K562 (cell line): Measurements from ENCODE around the gene PELI2. TPM values are rescaled to one million over a fixed set of nuclear protein-coding genes. Genes with fewer than 3 reads are reported as not detected.

ENCODE experiments used
- ATAC-seq: fragments of 200-7000 bp; cut with Tn5 transposase; 3 replicates; pipeline ENCODE4 v1.9.1; 2020; ENCODE audit warnings: moderate library complexity
- BruUV-seq: library from RNA; stranded (reverse); fragments of 400-500 nt; replicated peaks from 2 replicates; lab custom pipeline; 2021; lab: Mats Ljungman, UMichigan
- CTCF ChIA-PET: fragments of 300-600 bp; formaldehyde crosslinking; extraction: SDS; loops from one replicate; lab custom pipeline; 2021; ENCODE audit warnings: low intra/inter-chr PET ratio; lab: Yijun Ruan, JAX
- POLR2A ChIA-PET: fragments of 300-600, 350-650 bp; sonication (Branson Sonifier 250); formaldehyde crosslinking; extraction: SDS; loops from one replicate; lab custom pipeline; 2021; ENCODE audit warnings: antibody characterized with exemption, inconsistent platforms; lab: Yijun Ruan, JAX
- DNase-seq, 4 experiments: peaks; one replicate each; pipeline versions ENCODE4 v3.0.0 to v3.0.0-alpha.2; 2011 to 2018; ENCODE audit warnings: low spot score in 3 of 4, mixed read lengths in 3 of 4; ENCODE audit errors: extremely low read depth in 1 of 4
- FAIRE-seq: peaks from 2 replicates; lab custom pipeline; 2011; peaks lifted over from hg19 to GRCh38; lab: Jason Lieb, UNC
- H2AFZ ChIP-seq: 2 replicates; pipeline ENCODE4 v1.6.0; 2011; ENCODE audit warnings: low read depth, low read length, control low read depth, inconsistent platforms
- H3K27ac ChIP-seq: fragments of 200-600 bp; 3 replicates; pipeline ENCODE4 v1.8.0; 2011; ENCODE audit warnings: low read depth, mild to moderate bottlenecking, control low read depth, inconsistent platforms, low read length, moderate library complexity, mixed read lengths; ENCODE audit errors: extremely low read depth
- H3K27me3 ChIP-seq, 2 experiments: fragments of 300-600 bp in 1 of 2; 2 replicates in 1 of 2; 3 replicates in 1 of 2; pipeline versions ENCODE4 v1.6.0 to v1.8.0; 2011; ENCODE audit warnings: inconsistent platforms in 2 of 2, low read length in 2 of 2, mild to moderate bottlenecking in 1 of 2, mixed read lengths in 1 of 2, moderate library complexity in 1 of 2; ENCODE audit not compliant: control insufficient read depth in 2 of 2, insufficient read depth in 2 of 2
- H3K36me3 ChIP-seq: fragments of 300-600 bp; 3 replicates; pipeline ENCODE4 v1.8.0; 2011; ENCODE audit warnings: mild to moderate bottlenecking, low read length, inconsistent platforms; ENCODE audit not compliant: control insufficient read depth, insufficient read depth
- H3K4me1 ChIP-seq, 2 experiments: fragments of 200-600 bp in 1 of 2; replicated peaks in 1 of 2; 2 replicates in 1 of 2; 3 replicates in 1 of 2; pipeline versions ENCODE4 v1.5.1 to v1.8.0; 2011; ENCODE audit warnings: inconsistent platforms in 2 of 2, low read length in 2 of 2, mild to moderate bottlenecking in 1 of 2, mixed read lengths in 1 of 2, moderate library complexity in 1 of 2; ENCODE audit not compliant: control insufficient read depth in 2 of 2, insufficient read depth in 2 of 2
- H3K4me2 ChIP-seq: 2 replicates; pipeline ENCODE4 v1.6.1; 2011; ENCODE audit warnings: low read length, control low read depth, inconsistent platforms, mixed read lengths; ENCODE audit not compliant: insufficient read depth
- H3K4me3 ChIP-seq: fragments of 200-600 bp; sonication (generic), shearing (Covaris generic); 2 replicates; pipeline ENCODE4 v1.5.1; 2016; ENCODE audit warnings: control low read depth, inconsistent platforms
- H3K79me2 ChIP-seq: fragments of 200-600 bp; 3 replicates; pipeline ENCODE4 v1.8.0; 2011; ENCODE audit warnings: low read length, inconsistent platforms; ENCODE audit not compliant: control insufficient read depth, insufficient read depth
- H3K9ac ChIP-seq, 2 experiments: 2 replicates each; pipeline versions ENCODE4 v1.6.0 to v1.6.1; 2011; ENCODE audit warnings: low read depth in 2 of 2, low read length in 2 of 2, control low read depth in 1 of 2, inconsistent platforms in 1 of 2, mild to moderate bottlenecking in 1 of 2, mixed read lengths in 1 of 2; ENCODE audit not compliant: insufficient read depth in 1 of 2
- H3K9me1 ChIP-seq: one replicate; pipeline ENCODE4 v1.6.0; 2011; ENCODE audit warnings: inconsistent platforms, mild to moderate bottlenecking, low read length, moderate library complexity; ENCODE audit not compliant: control insufficient read depth, insufficient read depth
- H3K9me3 ChIP-seq: replicated peaks from 2 replicates; pipeline ENCODE4 v1.5.1; 2011; ENCODE audit warnings: low read depth, low read length, inconsistent platforms; ENCODE audit not compliant: control insufficient read depth, insufficient read depth
- H4K20me1 ChIP-seq: replicated peaks from 2 replicates; pipeline ENCODE4 v1.6.1; 2011; ENCODE audit warnings: low read length, inconsistent platforms, mixed read lengths; ENCODE audit not compliant: control insufficient read depth, insufficient read depth
- CGGBP1 ChIP-seq: fragments of 250-450 bp; sonication (Bioruptor Pico); IDR thresholded peaks from 2 replicates; pipeline ENCODE4 v1.9.0; 2021; ENCODE audit warnings: mild to moderate bottlenecking
- CREB5 ChIP-seq: fragments of 250-450 bp; sonication (Bioruptor Pico); IDR thresholded peaks from 2 replicates; pipeline ENCODE4 v1.5.0; 2020; ENCODE audit warnings: mild to moderate bottlenecking
- FOXK2 ChIP-seq, 2 experiments: fragments of 450-650 bp; IDR thresholded peaks in 1 of 2; conservative IDR thresholded peaks in 1 of 2; 2 replicates each; pipeline ENCODE4 v1.6.1; 2016; ENCODE audit warnings: low read depth in 2 of 2, mild to moderate bottlenecking in 1 of 2
- PML ChIP-seq: IDR thresholded peaks from 2 replicates; pipeline ENCODE4 v1.6.1; 2012; ENCODE audit warnings: low read length, inconsistent platforms
- POLR2AphosphoS5 ChIP-seq: IDR thresholded peaks from 2 replicates; pipeline ENCODE4 v1.6.1; 2011; ENCODE audit warnings: mild to moderate bottlenecking, low read depth, low read length, moderate library complexity; ENCODE audit not compliant: control insufficient read depth, insufficient read depth
- PURB ChIP-seq: sonication (generic); formaldehyde crosslinking; IDR thresholded peaks from 2 replicates; pipeline ENCODE4 v1.9.0; 2021; ENCODE audit warnings: low read depth, mild to moderate bottlenecking, missing genetic modification reagents
- RBFOX2 ChIP-seq: fragments of 200-400 bp; formaldehyde crosslinking; IDR thresholded peaks from 2 replicates; pipeline ENCODE4 v1.6.1; 2017; ENCODE audit warnings: low read depth, mild to moderate bottlenecking, low read length, moderate library complexity
- TBP ChIP-seq: optimal IDR thresholded peaks from 2 replicates; pipeline ENCODE3; 2011; ENCODE audit warnings: low read depth, low read length, improper control_type of control experiment
- ZC3H8 ChIP-seq: fragments of 450-650 bp; IDR thresholded peaks from 2 replicates; pipeline ENCODE4 v1.6.1; 2017
- WGBS: fragments of 100-300 bp; shearing (Covaris generic); methylation state at CpG from one replicate; pipeline ENCODE4 v1.1.6; 2016; ENCODE audit warnings: low coverage, mixed read lengths; ENCODE audit not compliant: insufficient coverage; ENCODE audit errors: missing lambda C conversion rate; 5-methylcytosine and 5-hydroxymethylcytosine counted together
- in situ Hi-C: fragments of 300-500 bp; cut with MboI; formaldehyde crosslinking; loops from 4 replicates; pipeline ENCODE4 v1.15.0; 2018; ENCODE audit warnings: inconsistent platforms, mixed read lengths
- intact Hi-C: fragments of 100-400 bp; cut with micrococcal nuclease; formaldehyde crosslinking; loops from 2 replicates; pipeline ENCODE4 v1.14.2; 2022
- polyA plus RNA-seq, 8 experiments: library from polyadenylated mRNA; depleted of rRNA in 4 of 8; stranded (reverse) in 5 of 8; unstranded in 3 of 8; fragments of >200 nt; fragmentation: Nextera tagmentation in 2 of 8; fragmentation: Illumina TruSeq in 1 of 8; extraction: Ambion mirVana in 2 of 8; extraction: Trizol in 1 of 8; gene quantifications; 2 replicates each; pipeline versions ENCODE4 v1.2.1 to v1.2.3, GENCODE V29; 2011 to 2014; ENCODE audit warnings: inconsistent platforms in 1 of 8, missing spikeins in 1 of 8
- total RNA-seq, 7 experiments: library from RNA; depleted of rRNA in 6 of 7; stranded (reverse); fragments of >200 nt in 6 of 7; fragmentation: Illumina TruSeq in 2 of 7; extraction: Trizol in 2 of 7; gene quantifications; 2 replicates each; pipeline versions ENCODE4 v1.2.1 to v1.2.3, GENCODE V29; 2011 to 2021; ENCODE audit warnings: low replicate concordance in 1 of 7
- TF ChIP-seq, protein P1 (sequence below): fragments of 450-650 bp; formaldehyde crosslinking; IDR thresholded peaks from 2 replicates; pipeline ENCODE4 v1.4.0; 2022; ENCODE audit warnings: mild to moderate bottlenecking, moderate library complexity
- TF ChIP-seq, protein P2 (sequence below): fragments of 250-450 bp; sonication (Bioruptor Pico); IDR thresholded peaks from 2 replicates; pipeline ENCODE4 v1.8.0; 2021; ENCODE audit warnings: moderate library complexity, mild to moderate bottlenecking, inconsistent platforms
- TF ChIP-seq, protein P3 (sequence below), 2 experiments: fragments of 450-650 bp; IDR thresholded peaks; 2 replicates each; pipeline ENCODE4 v1.6.1; 2016

PELI2 gene
- total and polyA plus RNA-seq, 9 of the 15 experiments (the other 6 are each of a cell fraction or from before 2014, with no cell fraction given): 0.20 to 1.5 (median 0.44) TPM

DNA sequence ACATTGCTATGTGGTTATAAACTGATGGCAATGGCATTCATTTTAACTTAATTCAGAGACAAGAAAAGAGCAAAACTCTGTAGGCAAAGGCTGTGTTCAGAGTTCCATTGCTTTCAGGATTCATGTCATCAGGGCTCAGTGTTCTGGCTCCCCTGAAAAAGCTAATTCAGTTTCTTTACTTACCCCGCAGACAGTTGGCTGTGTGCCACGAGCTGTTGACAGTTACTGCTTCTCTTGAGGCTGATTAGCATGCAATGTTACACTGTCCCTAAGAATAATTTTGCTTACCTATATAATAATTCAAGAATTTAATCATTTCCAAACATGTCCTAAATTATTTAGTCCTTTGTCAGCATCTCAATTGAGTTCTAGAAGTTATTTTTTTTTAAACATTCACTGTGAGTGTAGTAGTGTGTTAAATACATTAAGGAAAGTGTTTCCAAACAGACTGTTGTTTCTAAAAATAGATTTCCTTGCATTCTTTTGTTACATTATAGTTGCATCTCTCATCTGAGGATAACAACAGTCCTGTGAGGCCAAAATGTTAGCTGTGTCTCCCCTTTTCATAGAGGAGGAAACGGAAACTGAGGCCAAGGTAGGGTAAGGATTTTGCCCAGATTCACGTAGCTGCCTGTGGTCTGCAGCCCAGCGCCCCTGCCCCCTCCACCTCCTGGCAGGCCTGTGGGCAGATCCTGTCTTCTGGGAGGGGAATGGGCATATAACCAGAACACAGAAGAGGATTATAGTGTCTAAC is 98.6 kb downstream of the PELI2 start:
- no peaks in the 10 kb centered on the region for H4K20me1 ChIP-seq
- H3K4me2 ChIP-seq: peak overlapping the region; percentile 42; the same call in 1 of the 2 replicates
- ATAC-seq: peak; percentile 36
- H3K27ac ChIP-seq: peak overlapping the region; percentile 50; the same call in 2 of the 3 replicates
- intact Hi-C loops: loop anchor here (10.0 kb wide), 1 partner anchor 118 kb away; no protein-coding TSS in a partner anchor
- H3K27me3 ChIP-seq: no peaks in the 10 kb centered on the region
- POLR2A ChIA-PET: interaction anchor here (0.6 to 2.0 kb wide), 5 partner anchors 9 to 119 kb away, joined by 3 to 6 read pairs (median 4); no protein-coding TSS in a partner anchor
- CTCF ChIA-PET: no interaction called here
- in situ Hi-C loops: no loop called here
- H3K9me1 ChIP-seq: no peaks in the 10 kb centered on the region
- no peak overlapping the region for H3K4me3 ChIP-seq
- TSS peak; percentile 73 for BruUV-seq
- peaks cover 11 to 42% of the 10 kb centered on the region in 2 experiments; a peak in 4 of 5 replicates for H3K4me1 ChIP-seq
- H3K36me3 ChIP-seq: no peaks in the 10 kb centered on the region
- H3K9me3 ChIP-seq: no peaks in the 10 kb centered on the region
- WGBS: 11% methylated on average over 3 of the region's 5 CpGs
- no peak for FAIRE-seq
- peak overlapping the region in 1 of 2 experiments; percentile 32; a peak in 2 of 4 replicates for H3K9ac ChIP-seq
- no peaks in the 10 kb centered on the region for H3K79me2 ChIP-seq
- peak overlapping the region; percentile 29 for H2AFZ ChIP-seq
- DNase-seq: peak; percentile 24 to 71 (median 44)
- TF ChIP-seq CREB5 (CRISPR knock-in tag) (no peak), PML (peak; percentile 79), FOXK2 (conservative IDR thresholded peaks at IDR 0.05 in 1 of 2, IDR thresholded peaks at IDR 0.05 in 1 of 2; ENCODE audit: low read depth in 2 of 2) (0 out of 4 replicates have a peak, but pooled peaks of 1 of the 2 experiments have one; percentile 38), TBP (peak; percentile 96), CGGBP1 (CRISPR knock-in tag) (peak; percentile 87), RBFOX2 (peak; percentile 77), POLR2AphosphoS5 (peak; percentile 80), PURB (no peak), ZC3H8 (peak; percentile 70; the same call in 1 of the 2 replicates)
- TF ChIP-seq, protein P1, sequence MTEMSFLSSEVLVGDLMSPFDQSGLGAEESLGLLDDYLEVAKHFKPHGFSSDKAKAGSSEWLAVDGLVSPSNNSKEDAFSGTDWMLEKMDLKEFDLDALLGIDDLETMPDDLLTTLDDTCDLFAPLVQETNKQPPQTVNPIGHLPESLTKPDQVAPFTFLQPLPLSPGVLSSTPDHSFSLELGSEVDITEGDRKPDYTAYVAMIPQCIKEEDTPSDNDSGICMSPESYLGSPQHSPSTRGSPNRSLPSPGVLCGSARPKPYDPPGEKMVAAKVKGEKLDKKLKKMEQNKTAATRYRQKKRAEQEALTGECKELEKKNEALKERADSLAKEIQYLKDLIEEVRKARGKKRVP (CRISPR knock-in tag): no peak
- TF ChIP-seq, protein P2, sequence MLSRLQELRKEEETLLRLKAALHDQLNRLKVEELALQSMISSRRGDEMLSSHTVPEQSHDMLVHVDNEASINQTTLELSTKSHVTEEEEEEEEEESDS (CRISPR knock-in tag): peak; percentile 83
- TF ChIP-seq, protein P3, sequence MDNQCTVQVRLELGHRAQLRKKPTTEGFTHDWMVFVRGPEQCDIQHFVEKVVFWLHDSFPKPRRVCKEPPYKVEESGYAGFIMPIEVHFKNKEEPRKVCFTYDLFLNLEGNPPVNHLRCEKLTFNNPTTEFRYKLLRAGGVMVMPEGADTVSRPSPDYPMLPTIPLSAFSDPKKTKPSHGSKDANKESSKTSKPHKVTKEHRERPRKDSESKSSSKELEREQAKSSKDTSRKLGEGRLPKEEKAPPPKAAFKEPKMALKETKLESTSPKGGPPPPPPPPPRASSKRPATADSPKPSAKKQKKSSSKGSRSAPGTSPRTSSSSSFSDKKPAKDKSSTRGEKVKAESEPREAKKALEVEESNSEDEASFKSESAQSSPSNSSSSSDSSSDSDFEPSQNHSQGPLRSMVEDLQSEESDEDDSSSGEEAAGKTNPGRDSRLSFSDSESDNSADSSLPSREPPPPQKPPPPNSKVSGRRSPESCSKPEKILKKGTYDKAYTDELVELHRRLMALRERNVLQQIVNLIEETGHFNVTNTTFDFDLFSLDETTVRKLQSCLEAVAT (IDR thresholded peaks at IDR 0.05): 0 out of 4 replicates have a peak, but pooled peaks of 1 of the 2 experiments have one; percentile 38
